Loucy (cell line): ENCODE data around the gene TCEAL3.

Source experiments
- CTCF ChIP-seq: fragments of 200-600 bp; sonication (generic); conservative IDR thresholded peaks from 2 replicates; pipeline ENCODE4 v1.5.1; 2014; ENCODE audit warnings: mild to moderate bottlenecking, antibody characterized with exemption, low read length
- EZH2phosphoT487 ChIP-seq: fragments of 200-600 bp; IDR thresholded peaks from 2 replicates; pipeline ENCODE4 v1.6.1; 2018; ENCODE audit warnings: antibody characterized with exemption, mild to moderate bottlenecking, moderate library complexity, borderline replicate concordance

GRCh38 chrX:103647630-103648029, 39.9 kb downstream of the TCEAL3 start:
- TF ChIP-seq CTCF (no peak), EZH2phosphoT487 (no peak)
